Liver (tissue), 3 donors: Measurements from ENCODE around the gene PLCG2.

Experiments used
- FOXA1 ChIP-seq: IDR thresholded peaks from 2 replicates; pipeline ENCODE4 v1.6.1; 2016; ENCODE audit warnings: antibody characterized with exemption
- FOXA2 ChIP-seq: IDR thresholded peaks from 2 replicates; pipeline ENCODE4 v1.6.1; 2016; ENCODE audit warnings: antibody characterized with exemption
- GABPA ChIP-seq, 2 donors: IDR thresholded peaks in 1 of 2; conservative IDR thresholded peaks in 1 of 2; 2 replicates each; pipeline ENCODE4 v1.6.1; 2016; ENCODE audit warnings: antibody characterized with exemption in 2 of 2, mild to moderate bottlenecking in 1 of 2, moderate library complexity in 1 of 2
- JUND ChIP-seq, 2 donors: IDR thresholded peaks; 2 replicates each; pipeline ENCODE4 v1.6.1; 2016; ENCODE audit warnings: antibody characterized with exemption in 2 of 2
- RAD21 ChIP-seq, 2 donors: IDR thresholded peaks; 2 replicates each; pipeline ENCODE4 v1.6.1; 2016; ENCODE audit warnings: antibody characterized with exemption in 2 of 2, mild to moderate bottlenecking in 2 of 2
- RXRA ChIP-seq, 2 donors: IDR thresholded peaks; 2 replicates each; pipeline ENCODE4 v1.6.1; 2017 to 2018; ENCODE audit warnings: antibody characterized with exemption in 2 of 2, mild to moderate bottlenecking in 1 of 2
- SP1 ChIP-seq: IDR thresholded peaks from 2 replicates; pipeline ENCODE4 v1.6.1; 2018; ENCODE audit warnings: antibody characterized with exemption, mild to moderate bottlenecking
- TAF1 ChIP-seq: conservative IDR thresholded peaks from 2 replicates; pipeline ENCODE4 v1.6.1; 2016; ENCODE audit warnings: antibody characterized with exemption, mild to moderate bottlenecking
- TF ChIP-seq, protein P1 (sequence below): fragments of 150-350 bp; IDR thresholded peaks from 2 replicates; pipeline ENCODE4 v1.5.1; 2017; ENCODE audit warnings: improper control_type of control experiment, low read depth, low read length; ENCODE audit not compliant: missing input control
- TF ChIP-seq, protein P2 (sequence below): IDR thresholded peaks from 2 replicates; pipeline ENCODE4 v1.6.1; 2016; ENCODE audit warnings: antibody characterized with exemption, mild to moderate bottlenecking
- TF ChIP-seq, protein P3 (sequence below): IDR thresholded peaks from 2 replicates; pipeline ENCODE4 v1.6.1; 2016; ENCODE audit warnings: antibody characterized with exemption
- TF ChIP-seq, protein P4 (sequence below): IDR thresholded peaks from 2 replicates; pipeline ENCODE4 v1.6.1; 2016; ENCODE audit warnings: antibody characterized with exemption
- TF ChIP-seq, protein P5 (sequence below): IDR thresholded peaks from 2 replicates; pipeline ENCODE4 v1.6.1; 2016; ENCODE audit warnings: antibody characterized with exemption
- donor health status: healthy.
- donor health status: healthy.

DNA sequence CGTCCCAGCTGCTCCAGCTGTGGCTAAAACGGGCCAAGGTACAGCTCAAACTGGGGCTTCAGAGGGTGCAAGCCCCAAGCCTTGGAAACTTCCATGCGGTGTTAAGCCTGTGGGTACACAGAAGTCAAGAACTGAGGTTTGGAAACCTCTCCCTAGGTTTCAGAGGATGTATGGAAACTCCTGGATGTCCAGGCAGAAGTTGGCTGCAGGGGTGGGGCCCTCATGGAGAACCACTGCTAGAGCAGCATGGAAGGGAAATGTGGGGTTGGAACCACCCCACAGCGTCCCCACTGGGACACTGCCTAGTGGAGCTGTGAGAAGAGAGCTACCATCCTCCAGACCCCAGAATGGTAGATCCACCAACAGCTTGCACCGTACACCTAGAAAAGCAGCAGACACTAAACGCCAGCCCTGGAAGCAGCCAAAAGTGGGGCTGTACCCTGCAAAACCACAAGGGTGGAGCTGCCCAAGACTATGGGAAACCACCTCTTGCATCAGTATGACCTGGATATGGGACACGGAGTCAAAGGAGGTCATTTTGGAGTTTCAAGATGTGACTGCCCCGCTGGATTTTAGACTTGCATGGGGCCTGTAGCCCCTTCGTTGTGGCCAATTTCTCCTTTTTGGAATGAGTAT lies 230.0 kb downstream of the PLCG2 start:
- TF ChIP-seq FOXA1 = no peak
- TF ChIP-seq, protein P1, sequence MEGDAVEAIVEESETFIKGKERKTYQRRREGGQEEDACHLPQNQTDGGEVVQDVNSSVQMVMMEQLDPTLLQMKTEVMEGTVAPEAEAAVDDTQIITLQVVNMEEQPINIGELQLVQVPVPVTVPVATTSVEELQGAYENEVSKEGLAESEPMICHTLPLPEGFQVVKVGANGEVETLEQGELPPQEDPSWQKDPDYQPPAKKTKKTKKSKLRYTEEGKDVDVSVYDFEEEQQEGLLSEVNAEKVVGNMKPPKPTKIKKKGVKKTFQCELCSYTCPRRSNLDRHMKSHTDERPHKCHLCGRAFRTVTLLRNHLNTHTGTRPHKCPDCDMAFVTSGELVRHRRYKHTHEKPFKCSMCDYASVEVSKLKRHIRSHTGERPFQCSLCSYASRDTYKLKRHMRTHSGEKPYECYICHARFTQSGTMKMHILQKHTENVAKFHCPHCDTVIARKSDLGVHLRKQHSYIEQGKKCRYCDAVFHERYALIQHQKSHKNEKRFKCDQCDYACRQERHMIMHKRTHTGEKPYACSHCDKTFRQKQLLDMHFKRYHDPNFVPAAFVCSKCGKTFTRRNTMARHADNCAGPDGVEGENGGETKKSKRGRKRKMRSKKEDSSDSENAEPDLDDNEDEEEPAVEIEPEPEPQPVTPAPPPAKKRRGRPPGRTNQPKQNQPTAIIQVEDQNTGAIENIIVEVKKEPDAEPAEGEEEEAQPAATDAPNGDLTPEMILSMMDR = no peak
- TF ChIP-seq, protein P2, sequence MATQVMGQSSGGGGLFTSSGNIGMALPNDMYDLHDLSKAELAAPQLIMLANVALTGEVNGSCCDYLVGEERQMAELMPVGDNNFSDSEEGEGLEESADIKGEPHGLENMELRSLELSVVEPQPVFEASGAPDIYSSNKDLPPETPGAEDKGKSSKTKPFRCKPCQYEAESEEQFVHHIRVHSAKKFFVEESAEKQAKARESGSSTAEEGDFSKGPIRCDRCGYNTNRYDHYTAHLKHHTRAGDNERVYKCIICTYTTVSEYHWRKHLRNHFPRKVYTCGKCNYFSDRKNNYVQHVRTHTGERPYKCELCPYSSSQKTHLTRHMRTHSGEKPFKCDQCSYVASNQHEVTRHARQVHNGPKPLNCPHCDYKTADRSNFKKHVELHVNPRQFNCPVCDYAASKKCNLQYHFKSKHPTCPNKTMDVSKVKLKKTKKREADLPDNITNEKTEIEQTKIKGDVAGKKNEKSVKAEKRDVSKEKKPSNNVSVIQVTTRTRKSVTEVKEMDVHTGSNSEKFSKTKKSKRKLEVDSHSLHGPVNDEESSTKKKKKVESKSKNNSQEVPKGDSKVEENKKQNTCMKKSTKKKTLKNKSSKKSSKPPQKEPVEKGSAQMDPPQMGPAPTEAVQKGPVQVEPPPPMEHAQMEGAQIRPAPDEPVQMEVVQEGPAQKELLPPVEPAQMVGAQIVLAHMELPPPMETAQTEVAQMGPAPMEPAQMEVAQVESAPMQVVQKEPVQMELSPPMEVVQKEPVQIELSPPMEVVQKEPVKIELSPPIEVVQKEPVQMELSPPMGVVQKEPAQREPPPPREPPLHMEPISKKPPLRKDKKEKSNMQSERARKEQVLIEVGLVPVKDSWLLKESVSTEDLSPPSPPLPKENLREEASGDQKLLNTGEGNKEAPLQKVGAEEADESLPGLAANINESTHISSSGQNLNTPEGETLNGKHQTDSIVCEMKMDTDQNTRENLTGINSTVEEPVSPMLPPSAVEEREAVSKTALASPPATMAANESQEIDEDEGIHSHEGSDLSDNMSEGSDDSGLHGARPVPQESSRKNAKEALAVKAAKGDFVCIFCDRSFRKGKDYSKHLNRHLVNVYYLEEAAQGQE = no peak
- TF ChIP-seq JUND (IDR thresholded peaks at IDR 0.05) = no peak
- TF ChIP-seq, protein P3, sequence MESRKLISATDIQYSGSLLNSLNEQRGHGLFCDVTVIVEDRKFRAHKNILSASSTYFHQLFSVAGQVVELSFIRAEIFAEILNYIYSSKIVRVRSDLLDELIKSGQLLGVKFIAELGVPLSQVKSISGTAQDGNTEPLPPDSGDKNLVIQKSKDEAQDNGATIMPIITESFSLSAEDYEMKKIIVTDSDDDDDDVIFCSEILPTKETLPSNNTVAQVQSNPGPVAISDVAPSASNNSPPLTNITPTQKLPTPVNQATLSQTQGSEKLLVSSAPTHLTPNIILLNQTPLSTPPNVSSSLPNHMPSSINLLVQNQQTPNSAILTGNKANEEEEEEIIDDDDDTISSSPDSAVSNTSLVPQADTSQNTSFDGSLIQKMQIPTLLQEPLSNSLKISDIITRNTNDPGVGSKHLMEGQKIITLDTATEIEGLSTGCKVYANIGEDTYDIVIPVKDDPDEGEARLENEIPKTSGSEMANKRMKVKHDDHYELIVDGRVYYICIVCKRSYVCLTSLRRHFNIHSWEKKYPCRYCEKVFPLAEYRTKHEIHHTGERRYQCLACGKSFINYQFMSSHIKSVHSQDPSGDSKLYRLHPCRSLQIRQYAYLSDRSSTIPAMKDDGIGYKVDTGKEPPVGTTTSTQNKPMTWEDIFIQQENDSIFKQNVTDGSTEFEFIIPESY = no peak
- TF ChIP-seq, protein P4, sequence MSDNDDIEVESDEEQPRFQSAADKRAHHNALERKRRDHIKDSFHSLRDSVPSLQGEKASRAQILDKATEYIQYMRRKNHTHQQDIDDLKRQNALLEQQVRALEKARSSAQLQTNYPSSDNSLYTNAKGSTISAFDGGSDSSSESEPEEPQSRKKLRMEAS = no peak
- TF ChIP-seq FOXA2 = no peak
- TF ChIP-seq, protein P5, sequence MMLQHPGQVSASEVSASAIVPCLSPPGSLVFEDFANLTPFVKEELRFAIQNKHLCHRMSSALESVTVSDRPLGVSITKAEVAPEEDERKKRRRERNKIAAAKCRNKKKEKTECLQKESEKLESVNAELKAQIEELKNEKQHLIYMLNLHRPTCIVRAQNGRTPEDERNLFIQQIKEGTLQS = no peak
- no peak for TF ChIP-seq SP1
- TF ChIP-seq RXRA (IDR thresholded peaks at IDR 0.05) = no peak
- no peak for TF ChIP-seq GABPA (IDR thresholded peaks at IDR 0.05 in 1 of 2, conservative IDR thresholded peaks at IDR 0.05 in 1 of 2)
- TF ChIP-seq RAD21 (IDR thresholded peaks at IDR 0.05) = no peak
- TF ChIP-seq TAF1 = no peak
